D721Med (cell line): ENCODE data around the gene MSH4.

Source experiments
- DNase-seq: peaks from one replicate; pipeline ENCODE4 v3.0.0; 2011; ENCODE audit warnings: low spot score; ENCODE audit not compliant: insufficient read length
- FAIRE-seq: peaks from 2 replicates; lab custom pipeline; 2011; peaks lifted over from hg19 to GRCh38; lab: Jason Lieb, UNC
- CTCF ChIP-seq: IDR thresholded peaks from 2 replicates; pipeline ENCODE4 v1.5.1; 2012; ENCODE audit warnings: mild to moderate bottlenecking, control low read depth; ENCODE audit not compliant: insufficient read depth; ENCODE audit errors: missing control alignments

The MSH4 gene

DNA sequence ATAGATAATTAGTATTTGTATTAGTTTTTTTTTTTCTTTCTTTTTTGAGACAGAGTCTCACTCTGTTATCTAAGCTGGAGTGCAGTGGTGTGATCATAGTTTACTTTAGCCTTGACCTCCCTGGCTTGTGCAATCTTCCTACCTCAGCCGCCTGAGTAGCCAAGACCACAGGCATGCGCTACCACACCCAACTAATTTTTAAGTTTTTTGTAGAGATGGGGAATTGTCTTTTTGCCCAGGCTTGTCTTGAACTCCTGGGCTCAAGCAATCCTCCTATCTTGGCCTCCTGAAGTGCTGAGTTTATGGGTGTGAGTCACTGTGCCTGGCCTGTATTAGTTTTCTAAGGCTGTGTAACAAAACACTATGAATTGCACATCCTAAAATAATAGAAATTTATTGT lies 58.3 kb downstream of the MSH4 start:
- DNase-seq, result no peak
- TF ChIP-seq CTCF, result no peak
- FAIRE-seq, result no peak

DNA sequence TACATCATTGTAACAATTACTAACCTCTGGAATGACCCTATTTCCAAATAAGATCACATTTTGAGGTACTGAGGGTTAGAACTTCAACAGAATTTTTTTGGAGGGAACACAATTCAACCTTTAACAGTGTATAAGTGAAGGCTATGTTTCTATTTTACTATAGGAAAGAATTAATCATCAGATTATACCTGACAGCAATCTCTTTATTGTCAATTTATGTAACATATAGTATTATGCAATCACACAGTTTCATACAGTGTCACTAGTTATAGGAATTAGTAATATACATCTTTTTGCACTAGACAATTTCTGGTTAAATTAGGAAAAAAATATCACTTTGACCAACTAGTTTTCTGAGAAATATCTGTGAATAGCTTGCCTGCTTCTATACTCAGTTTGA lies 59.1 kb downstream of the MSH4 start:
- DNase-seq, result no peak
- FAIRE-seq, result no peak
- no peak for TF ChIP-seq CTCF

DNA sequence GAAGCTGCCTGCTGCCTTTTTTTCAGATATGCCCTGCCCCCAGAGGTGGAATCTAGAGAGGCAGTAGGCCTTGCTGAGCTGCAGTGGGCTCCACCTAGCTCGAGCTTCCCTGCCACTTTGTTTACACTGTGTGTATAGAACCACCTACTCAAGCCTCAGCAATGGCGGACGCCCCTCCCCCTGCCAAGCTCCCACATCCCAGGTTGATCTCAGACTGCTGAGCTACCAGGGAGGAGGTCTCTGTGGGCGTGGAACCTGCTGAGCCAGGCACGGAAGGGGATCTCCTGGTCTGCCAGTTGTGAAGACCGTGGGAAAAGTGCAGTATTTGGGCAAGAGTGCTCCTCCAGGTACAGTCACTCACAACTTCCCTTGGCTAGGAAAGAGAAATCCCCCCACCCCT lies 65.1 kb downstream of the MSH4 start:
- no peak for TF ChIP-seq CTCF
- FAIRE-seq, result no peak
- DNase-seq, result no peak

DNA sequence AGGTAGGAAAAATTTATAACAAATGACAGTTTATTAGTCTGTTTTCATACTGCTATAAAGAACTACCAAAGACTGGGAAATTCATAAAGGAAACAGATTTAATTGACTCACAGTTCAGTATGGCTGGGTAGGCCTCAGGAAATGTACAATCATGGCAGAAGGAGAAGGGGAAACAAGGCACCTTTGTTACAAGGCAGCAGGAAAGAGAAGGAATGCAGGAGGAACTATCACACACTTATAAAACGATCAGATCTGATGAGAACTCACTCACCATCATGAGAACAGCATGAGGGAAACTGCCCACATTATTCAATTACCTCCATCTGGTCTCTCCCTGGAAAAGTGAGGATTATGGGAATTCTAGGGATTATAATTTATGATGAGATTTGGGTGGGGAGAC lies 74.3 kb downstream of the MSH4 start:
- FAIRE-seq (peak; percentile 71), DNase-seq (no peak)
- TF ChIP-seq CTCF, result no peak

- no peak for FAIRE-seq
Measured at GRCh38 chr1:75879985-75880384, 83.3 kb downstream of the MSH4 start.

DNA sequence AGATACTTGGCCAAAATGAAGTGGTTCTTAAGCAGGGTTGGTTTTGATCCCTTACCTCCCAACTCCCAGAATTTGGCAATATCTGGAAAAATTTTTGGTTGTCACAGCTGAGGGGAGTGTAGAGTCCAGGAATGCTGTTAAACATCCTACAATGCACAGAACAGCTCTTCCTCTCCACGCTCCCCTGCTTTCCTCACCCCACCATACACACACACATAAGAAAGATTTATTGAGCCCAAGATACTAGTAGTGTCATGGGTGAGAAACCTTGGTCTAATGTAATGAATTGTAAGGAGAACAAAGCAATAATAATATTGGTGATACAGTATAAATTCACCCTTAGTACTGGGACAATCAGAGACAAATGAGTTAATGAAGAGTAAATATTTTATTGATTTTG lies 87.8 kb downstream of the MSH4 start:
- FAIRE-seq, result no peak
- TF ChIP-seq CTCF, result no peak
- no peak for DNase-seq

More at GRCh38 chr1:75879985-75880384, 83.3 kb downstream of the MSH4 start:
- no peak for DNase-seq
- TF ChIP-seq CTCF, result no peak

DNA sequence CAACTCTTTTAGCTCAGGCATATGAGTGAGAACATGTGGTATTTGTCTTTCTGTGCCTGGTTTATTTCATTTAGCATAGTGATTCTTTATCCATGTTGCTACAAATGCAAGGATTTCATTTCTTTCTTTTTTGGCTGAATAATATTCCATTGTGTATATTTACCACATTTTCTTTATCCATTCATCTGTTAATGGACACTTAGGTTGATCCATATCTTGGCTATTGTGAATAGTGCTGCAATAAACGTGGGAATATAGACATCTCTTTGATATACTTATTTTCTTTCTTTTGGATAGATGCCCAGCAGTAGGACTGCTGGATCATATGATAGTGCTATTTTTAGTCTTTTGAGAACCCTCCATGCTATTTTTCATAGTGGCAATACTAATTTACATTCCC lies 104.7 kb downstream of the MSH4 start:
- FAIRE-seq (no peak), DNase-seq (no peak)
- no peak for TF ChIP-seq CTCF
